AG10803 (cell line): ENCODE data around the gene KLF1.

Source experiments
- DNase-seq: peaks from one replicate; pipeline ENCODE4 v3.0.0; 2010; ENCODE audit warnings: low read depth
- H3K4me3 ChIP-seq: 2 replicates; pipeline ENCODE4 v1.5.1; 2011; ENCODE audit warnings: mild to moderate bottlenecking, low read length, control low read depth
- CTCF ChIP-seq: conservative IDR thresholded peaks from 2 replicates; pipeline ENCODE4 v1.5.1; 2011; ENCODE audit warnings: mild to moderate bottlenecking, low read length, control low read depth, inconsistent platforms

Gene KLF1

GRCh38 chr19:12872255-12872654 lies 14.7 kb downstream of the KLF1 start:
- DNase-seq: no peak
- H3K4me3 ChIP-seq: no peak overlapping the region
- no peak for TF ChIP-seq CTCF

DNA sequence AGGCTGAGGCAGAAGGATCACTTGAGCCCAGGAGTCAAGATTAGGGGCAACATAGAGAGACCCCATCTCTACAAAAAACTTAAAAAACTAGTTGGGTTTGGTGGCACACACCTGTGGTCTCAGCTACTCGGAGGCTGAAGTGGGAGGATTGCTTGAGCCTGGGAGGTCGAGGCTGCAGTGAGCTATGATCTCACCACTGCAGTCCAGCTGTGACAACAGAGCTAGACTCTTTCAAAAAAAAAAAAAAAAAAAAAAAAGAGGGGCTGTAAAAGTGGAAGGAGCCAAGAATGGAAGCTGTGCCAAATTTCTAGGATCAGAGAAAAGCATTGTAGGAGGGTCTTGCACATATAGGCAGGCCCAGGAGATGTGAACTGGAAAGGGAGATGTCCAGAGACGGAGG lies 15.3 kb downstream of the KLF1 start:
- no peak for TF ChIP-seq CTCF
- DNase-seq: no peak
- no peak overlapping the region for H3K4me3 ChIP-seq

DNA sequence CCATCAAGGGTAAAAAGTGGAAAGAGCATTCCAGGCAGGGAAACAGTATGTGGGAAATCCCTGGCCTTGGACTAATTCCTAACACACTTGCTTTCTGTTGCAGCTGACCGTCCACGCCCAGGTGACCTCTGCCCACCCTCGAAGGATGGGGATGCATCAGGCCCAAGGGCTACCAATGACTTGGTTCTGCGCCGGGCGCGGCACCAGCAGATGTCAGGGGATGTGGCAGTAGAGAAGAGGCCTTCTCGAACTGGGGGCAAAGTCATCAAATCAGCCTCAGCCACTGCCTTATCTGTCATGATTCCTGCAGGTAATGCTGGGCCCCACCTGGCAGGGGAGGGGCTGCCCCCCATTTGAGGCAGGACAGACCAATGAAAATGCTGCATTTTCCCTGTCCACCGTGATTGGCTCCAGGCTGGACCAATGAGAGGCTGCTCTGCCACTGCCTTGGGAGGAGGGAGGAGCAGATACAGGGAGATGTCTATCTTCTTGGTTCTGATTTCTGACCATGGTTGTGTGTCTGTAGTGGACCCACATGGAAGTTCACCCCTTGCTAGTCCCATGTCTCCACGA lies 18.4 kb downstream of the KLF1 start:
- H3K4me3 ChIP-seq: no peak overlapping the region

GRCh38 chr19:12867120-12868099 lies 19.6 kb downstream of the KLF1 start:
- no peak for TF ChIP-seq CTCF
- no peak for DNase-seq
- H3K4me3 ChIP-seq: peak overlapping the region; percentile 36

More for the DNA sequence above, 18.4 kb downstream of the KLF1 start:
- no peak for DNase-seq
- TF ChIP-seq CTCF: no peak

GRCh38 chr19:12866416-12867119 lies 20.4 kb downstream of the KLF1 start:
- no peak overlapping the region for H3K4me3 ChIP-seq
- no peak for DNase-seq
- TF ChIP-seq CTCF: no peak

DNA sequence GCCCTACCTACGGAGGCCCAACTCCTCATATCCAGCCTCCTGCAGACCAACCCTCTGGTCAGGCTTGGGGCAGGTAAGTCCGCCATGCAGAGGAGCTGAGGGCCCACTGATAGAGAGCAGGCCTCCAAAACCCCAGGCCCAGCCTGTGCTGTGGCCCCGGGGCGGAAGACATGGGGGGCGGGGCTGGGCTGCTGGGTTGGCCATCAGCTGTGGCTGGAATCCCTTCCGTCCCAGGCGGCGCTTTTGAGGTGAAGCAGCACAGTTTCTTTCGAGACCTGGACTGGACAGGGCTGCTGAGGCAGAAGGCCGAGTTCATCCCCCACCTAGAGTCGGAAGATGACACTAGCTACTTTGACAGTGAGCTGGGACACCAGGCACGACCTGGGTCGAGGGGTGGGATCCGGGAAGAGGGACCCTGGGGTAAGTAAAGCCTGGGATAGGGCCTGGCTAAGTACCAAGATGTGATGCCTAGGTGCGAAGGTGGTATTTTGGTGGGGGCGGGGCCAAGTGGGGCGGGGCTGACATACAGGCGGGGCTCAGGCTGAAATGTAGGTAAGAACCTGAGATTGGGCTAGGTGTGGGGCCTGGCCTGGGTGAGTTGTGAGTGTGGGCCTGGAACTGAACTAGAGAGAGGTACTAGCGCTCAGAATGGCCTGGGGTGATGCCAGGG lies 21.1 kb downstream of the KLF1 start:
- DNase-seq: no peak
- TF ChIP-seq CTCF: no peak
- no peak overlapping the region for H3K4me3 ChIP-seq
